Right lobe of liver (tissue), 4 donors: ENCODE data around the gene ZNF714.

Experiments used
- CTCF ChIP-seq, 4 donors: fragments of 200-600 bp in 3 of 4; fragments of 450-650 bp in 1 of 4; IDR thresholded peaks; one replicate each; pipeline versions ENCODE4 v1.5.1 to v1.8.0; 2016 to 2022; ENCODE audit warnings: antibody characterized with exemption in 4 of 4, mild to moderate bottlenecking in 2 of 4
- POLR2A ChIP-seq: fragments of 450-650 bp; IDR thresholded peaks from one replicate; pipeline ENCODE4 v1.6.1; 2017; ENCODE audit warnings: antibody characterized with exemption, mild to moderate bottlenecking
- donor health status: DM: no; HTN: no; CAD: no.
- donor health status: DM: no; HTN: no; CAD: no.
- donor health status: DM: no; HTN: yes; CAD: no.

GRCh38 chr19:21127898-21128297 is 45.9 kb downstream of the ZNF714 start:
- TF ChIP-seq CTCF (IDR thresholded peaks at IDR 0.05) (no peak), POLR2A (no peak)
